GM21717 (cell line): Measurements from ENCODE around the gene LDLRAD4.

ENCODE experiments used
- ATAC-seq: cut with Tn5 transposase; IDR thresholded peaks from one replicate; pipeline ENCODE4 v1.9.1; 2021; ENCODE audit warnings: mild to moderate bottlenecking, moderate library complexity; ENCODE audit not compliant: unreplicated experiment

The LDLRAD4 gene

GRCh38 chr18:13454363-13455150 lies 236.0 kb downstream of the LDLRAD4 start:
- no peak for ATAC-seq

GRCh38 chr18:13455471-13455870 lies 236.9 kb downstream of the LDLRAD4 start:
- ATAC-seq: no peak

GRCh38 chr18:13455960-13456481 lies 237.5 kb downstream of the LDLRAD4 start:
- no peak for ATAC-seq

- ATAC-seq: no peak
These were observed 238.2 kb downstream of the LDLRAD4 start for GRCh38 chr18:13456736-13457271.

GRCh38 chr18:13457327-13457726 lies 238.8 kb downstream of the LDLRAD4 start:
- no peak for ATAC-seq

GRCh38 chr18:13460946-13461345 lies 242.4 kb downstream of the LDLRAD4 start:
- ATAC-seq: no peak

GRCh38 chr18:13461469-13461868 lies 242.9 kb downstream of the LDLRAD4 start:
- ATAC-seq: no peak

- no peak for ATAC-seq
These were observed 243.4 kb downstream of the LDLRAD4 start for GRCh38 chr18:13461936-13462335.

- ATAC-seq: no peak
These were observed 244.1 kb downstream of the LDLRAD4 start for GRCh38 chr18:13462686-13463085.

- no peak for ATAC-seq
These were observed 245.1 kb downstream of the LDLRAD4 start for GRCh38 chr18:13463526-13464210.

- ATAC-seq: peak; percentile 97
These were observed 246.0 kb downstream of the LDLRAD4 start for GRCh38 chr18:13464432-13465123.

- no peak for ATAC-seq
These were observed 246.5 kb downstream of the LDLRAD4 start for GRCh38 chr18:13465124-13465446.

GRCh38 chr18:13465476-13465875 lies 246.9 kb downstream of the LDLRAD4 start:
- ATAC-seq: no peak

- no peak for ATAC-seq
These were observed 252.1 kb downstream of the LDLRAD4 start for GRCh38 chr18:13470516-13471197.

- no peak for ATAC-seq
These were observed 252.8 kb downstream of the LDLRAD4 start for GRCh38 chr18:13471198-13471845.

- no peak for ATAC-seq
These were observed 253.5 kb downstream of the LDLRAD4 start for GRCh38 chr18:13471971-13472628.

GRCh38 chr18:13473751-13474150 lies 255.2 kb downstream of the LDLRAD4 start:
- ATAC-seq: no peak

- ATAC-seq: no peak
These were observed 255.8 kb downstream of the LDLRAD4 start for GRCh38 chr18:13474336-13474735.

- ATAC-seq: no peak
These were observed 256.5 kb downstream of the LDLRAD4 start for GRCh38 chr18:13474907-13475545.
